Astrocyte (in vitro differentiated cells and primary cell): Measurements from ENCODE around the gene ZBTB46. TPM values are rescaled to one million over a fixed set of nuclear protein-coding genes. Genes with fewer than 3 reads are reported as not detected.

ENCODE experiments used
- DNase-seq: peaks from one replicate; pipeline ENCODE4 v3.0.0-alpha.2; 2010; ENCODE audit warnings: low read depth
- FAIRE-seq: peaks from 2 replicates; lab custom pipeline; 2011; peaks lifted over from hg19 to GRCh38; lab: Jason Lieb, UNC
- H2AFZ ChIP-seq: 2 replicates; pipeline ENCODE4 v1.6.0; 2012; ENCODE audit warnings: low read depth, low read length, inconsistent platforms
- H3K27ac ChIP-seq: 2 replicates; pipeline ENCODE4 v1.5.1; 2011; ENCODE audit warnings: low read depth, low read length, inconsistent platforms
- H3K27me3 ChIP-seq: 2 replicates; pipeline ENCODE4 v1.6.0; 2011; ENCODE audit warnings: low read length, inconsistent platforms; ENCODE audit not compliant: insufficient read depth
- H3K36me3 ChIP-seq: 2 replicates; pipeline ENCODE4 v1.5.1; 2011; ENCODE audit warnings: low read length, inconsistent platforms; ENCODE audit not compliant: insufficient read depth
- H3K4me1 ChIP-seq: 2 replicates; pipeline ENCODE4 v1.5.1; 2011; ENCODE audit warnings: low read length, inconsistent platforms; ENCODE audit not compliant: insufficient read depth
- H3K4me2 ChIP-seq: 2 replicates; pipeline ENCODE4 v1.6.0; 2012; ENCODE audit warnings: low read length, inconsistent platforms
- H3K4me3 ChIP-seq: 2 replicates; pipeline ENCODE4 v1.5.1; 2011; ENCODE audit warnings: low read depth, mild to moderate bottlenecking, low read length, inconsistent platforms; ENCODE audit not compliant: insufficient read depth
- H3K79me2 ChIP-seq: 2 replicates; pipeline ENCODE4 v1.6.0; 2012; ENCODE audit warnings: mild to moderate bottlenecking, low read length, inconsistent platforms; ENCODE audit not compliant: insufficient read depth
- H3K9ac ChIP-seq: 2 replicates; pipeline ENCODE4 v1.6.0; 2012; ENCODE audit warnings: mild to moderate bottlenecking, low read length, inconsistent platforms
- H3K9me3 ChIP-seq: 2 replicates; pipeline ENCODE4 v1.5.1; 2012; ENCODE audit warnings: low read depth, mild to moderate bottlenecking, low read length, inconsistent platforms; ENCODE audit not compliant: insufficient read depth
- H4K20me1 ChIP-seq: 2 replicates; pipeline ENCODE4 v1.6.0; 2012; ENCODE audit warnings: low read length, inconsistent platforms; ENCODE audit not compliant: insufficient read depth
- H3K27ac Mint-ChIP-seq: one replicate; pipeline ENCODE4 v1.8.0; 2021; ENCODE audit warnings: mild to moderate bottlenecking, mixed read lengths; ENCODE audit not compliant: unreplicated experiment
- H3K27me3 Mint-ChIP-seq: one replicate; pipeline ENCODE4 v1.8.0; 2021; ENCODE audit warnings: low read depth, mixed read lengths; ENCODE audit not compliant: unreplicated experiment
- H3K36me3 Mint-ChIP-seq: one replicate; pipeline ENCODE4 v1.8.0; 2021; ENCODE audit warnings: low read depth, mixed read lengths; ENCODE audit not compliant: unreplicated experiment
- H3K4me1 Mint-ChIP-seq: one replicate; pipeline ENCODE4 v1.8.0; 2021; ENCODE audit warnings: low read depth, mixed read lengths; ENCODE audit not compliant: unreplicated experiment
- H3K4me3 Mint-ChIP-seq: one replicate; pipeline ENCODE4 v1.8.0; 2021; ENCODE audit warnings: mild to moderate bottlenecking, moderate library complexity, mixed read lengths; ENCODE audit not compliant: unreplicated experiment
- H3K9me3 Mint-ChIP-seq: one replicate; pipeline ENCODE4 v1.8.0; 2021; ENCODE audit warnings: mild to moderate bottlenecking, mixed read lengths; ENCODE audit not compliant: unreplicated experiment
- EZH2 ChIP-seq: IDR thresholded peaks from 2 replicates; pipeline ENCODE4 v1.6.1; 2012; ENCODE audit warnings: mild to moderate bottlenecking, low read length, inconsistent platforms; ENCODE audit not compliant: insufficient read depth
- total RNA-seq: library from RNA; stranded (reverse); gene quantifications from 2 replicates; pipeline ENCODE4 v1.2.1, GENCODE V29; 2021
- TF ChIP-seq, protein P1 (sequence below): IDR thresholded peaks from 2 replicates; pipeline ENCODE4 v1.5.1; 2011; ENCODE audit warnings: low read depth, mild to moderate bottlenecking, inconsistent platforms, low read length, moderate library complexity; ENCODE audit not compliant: insufficient read depth

The ZBTB46 gene
- total RNA-seq, 1 donor from 2014 or later: 13.9 TPM

DNA sequence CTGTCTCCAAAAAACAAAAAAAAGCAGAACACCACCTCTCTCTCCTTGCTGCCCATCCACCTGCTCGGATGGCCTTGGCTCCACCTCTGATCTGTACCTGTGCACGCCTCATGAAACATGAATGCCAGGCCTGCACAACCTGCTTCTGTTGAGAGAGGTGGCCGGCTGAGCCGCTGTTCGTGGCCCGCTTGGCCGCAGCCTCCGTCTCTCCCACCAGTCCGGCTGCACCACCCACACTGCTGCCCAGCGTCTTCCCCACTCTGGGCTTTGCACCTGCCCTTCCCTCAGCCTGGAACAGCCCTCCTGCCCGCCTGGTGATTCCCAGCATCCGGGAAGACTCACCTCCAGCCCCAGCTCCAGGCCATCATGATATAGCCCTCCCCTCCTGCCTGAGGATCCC is 12.2 kb upstream of the ZBTB46 start:
- Histone ChIP-seq H3K36me3 (no peaks in the 10 kb centered on the region), H3K4me1 (peaks cover 20% of the 10 kb centered on the region), H3K27ac (no peak overlapping the region), H2AFZ (no peak overlapping the region), H3K79me2 (no peaks in the 10 kb centered on the region), H3K4me2 (no peak overlapping the region), H3K27me3 (no peaks in the 10 kb centered on the region), H3K9ac (no peak overlapping the region), H4K20me1 (no peaks in the 10 kb centered on the region), H3K9me3 (no peaks in the 10 kb centered on the region), H3K4me3 (no peak overlapping the region)
- no peak for FAIRE-seq
- DNase-seq: no peak
- Mint-ChIP-seq H3K9me3 (no peaks in the 10 kb centered on the region), H3K36me3 (no peaks in the 10 kb centered on the region), H3K27ac (no peak overlapping the region), H3K4me1 (peaks cover 2% of the 10 kb centered on the region), H3K4me3 (no peak overlapping the region), H3K27me3 (peaks cover 13% of the 10 kb centered on the region)
- no peak for TF ChIP-seq EZH2
- TF ChIP-seq, protein P1, sequence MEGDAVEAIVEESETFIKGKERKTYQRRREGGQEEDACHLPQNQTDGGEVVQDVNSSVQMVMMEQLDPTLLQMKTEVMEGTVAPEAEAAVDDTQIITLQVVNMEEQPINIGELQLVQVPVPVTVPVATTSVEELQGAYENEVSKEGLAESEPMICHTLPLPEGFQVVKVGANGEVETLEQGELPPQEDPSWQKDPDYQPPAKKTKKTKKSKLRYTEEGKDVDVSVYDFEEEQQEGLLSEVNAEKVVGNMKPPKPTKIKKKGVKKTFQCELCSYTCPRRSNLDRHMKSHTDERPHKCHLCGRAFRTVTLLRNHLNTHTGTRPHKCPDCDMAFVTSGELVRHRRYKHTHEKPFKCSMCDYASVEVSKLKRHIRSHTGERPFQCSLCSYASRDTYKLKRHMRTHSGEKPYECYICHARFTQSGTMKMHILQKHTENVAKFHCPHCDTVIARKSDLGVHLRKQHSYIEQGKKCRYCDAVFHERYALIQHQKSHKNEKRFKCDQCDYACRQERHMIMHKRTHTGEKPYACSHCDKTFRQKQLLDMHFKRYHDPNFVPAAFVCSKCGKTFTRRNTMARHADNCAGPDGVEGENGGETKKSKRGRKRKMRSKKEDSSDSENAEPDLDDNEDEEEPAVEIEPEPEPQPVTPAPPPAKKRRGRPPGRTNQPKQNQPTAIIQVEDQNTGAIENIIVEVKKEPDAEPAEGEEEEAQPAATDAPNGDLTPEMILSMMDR: no peak

- Histone ChIP-seq H3K4me2 (no peak overlapping the region), H4K20me1 (no peaks in the 10 kb centered on the region), H3K4me1 (peaks cover 13% of the 10 kb centered on the region), H3K36me3 (no peaks in the 10 kb centered on the region), H3K9me3 (no peaks in the 10 kb centered on the region), H3K9ac (no peak overlapping the region), H3K79me2 (no peaks in the 10 kb centered on the region), H3K27ac (no peak overlapping the region), H3K4me3 (no peak overlapping the region), H3K27me3 (no peaks in the 10 kb centered on the region), H2AFZ (no peak overlapping the region)
- no peak for DNase-seq
- no peak for FAIRE-seq
- Mint-ChIP-seq H3K27ac (no peak overlapping the region), H3K27me3 (peaks cover 13% of the 10 kb centered on the region), H3K4me3 (no peak overlapping the region), H3K36me3 (no peaks in the 10 kb centered on the region), H3K9me3 (no peaks in the 10 kb centered on the region), H3K4me1 (peaks cover 2% of the 10 kb centered on the region)
- TF ChIP-seq, protein P1: no peak
- TF ChIP-seq EZH2: no peak
These were observed 11.2 kb upstream of the ZBTB46 start for GRCh38 chr20:63842258-63842657.

DNA sequence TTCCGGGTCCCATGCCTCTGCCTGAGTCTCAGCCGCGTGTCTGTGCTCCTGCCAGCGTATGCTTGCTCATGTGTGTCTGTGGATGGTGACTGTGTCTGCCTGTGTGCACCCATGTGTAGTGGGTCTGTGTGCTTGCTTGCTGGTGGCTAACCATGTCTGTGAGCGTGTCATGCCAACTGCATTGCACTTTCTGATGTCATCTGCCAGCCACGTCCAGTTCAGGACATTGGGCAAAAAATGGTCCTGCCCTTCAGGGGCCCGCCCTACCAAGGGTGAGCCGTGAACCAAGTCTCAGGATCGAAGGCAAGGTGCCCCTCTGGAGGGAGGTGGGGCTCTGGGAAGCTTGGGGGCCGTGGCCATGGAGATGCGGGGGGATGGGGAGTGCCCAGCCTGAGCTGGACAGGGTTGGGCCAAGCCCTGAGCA is 9.4 kb upstream of the ZBTB46 start:
- no peak overlapping the region for H3K4me2 ChIP-seq
- H3K79me2 ChIP-seq: no peaks in the 10 kb centered on the region
- no peak overlapping the region for H3K9ac ChIP-seq
- no peaks in the 10 kb centered on the region for H3K9me3 Mint-ChIP-seq
- H3K27ac Mint-ChIP-seq: no peak overlapping the region
- no peak overlapping the region for H3K27ac ChIP-seq
- no peak overlapping the region for H2AFZ ChIP-seq
- DNase-seq (no peak), FAIRE-seq (no peak)
- H3K36me3 Mint-ChIP-seq: no peaks in the 10 kb centered on the region
- TF ChIP-seq, protein P1: no peak
- H3K27me3 Mint-ChIP-seq: peaks cover 13% of the 10 kb centered on the region
- H3K4me3 Mint-ChIP-seq: no peak overlapping the region
- peaks cover 2% of the 10 kb centered on the region for H3K4me1 ChIP-seq
- no peaks in the 10 kb centered on the region for H3K36me3 ChIP-seq
- H3K9me3 ChIP-seq: no peaks in the 10 kb centered on the region
- H3K4me3 ChIP-seq: no peak overlapping the region
- H4K20me1 ChIP-seq: no peaks in the 10 kb centered on the region
- H3K4me1 Mint-ChIP-seq: peaks cover 2% of the 10 kb centered on the region
- H3K27me3 ChIP-seq: no peaks in the 10 kb centered on the region
